ENCODE data around the gene ATXN1. TPM values are rescaled to one million over a fixed set of nuclear protein-coding genes. Genes with fewer than 3 reads are reported as not detected.

Gene ATXN1
- total RNA-seq, 1 donor from 2014 or later: 71.2 TPM

- no peak for DNase-seq
- no peaks in the 10 kb centered on the region for H3K9me3 ChIP-seq
- no peaks in the 10 kb centered on the region for H3K36me3 ChIP-seq
- no peak overlapping the region for H3K4me3 ChIP-seq
- no peaks in the 10 kb centered on the region for H3K4me1 ChIP-seq
- ATAC-seq: no peak
- intact Hi-C loops (cut with DNase I): no loop called here
- no peaks in the 10 kb centered on the region for H3K27me3 ChIP-seq
- no peak for TF ChIP-seq CTCF (IDR thresholded peaks at IDR 0.05)
- no peak overlapping the region for H3K27ac ChIP-seq
These were observed 465.8 kb downstream of the ATXN1 start for GRCh38 chr6:16295471-16295870.

- intact Hi-C loops (cut with DNase I): no loop called here
- ATAC-seq: no peak
- Histone ChIP-seq H3K4me3 (no peak overlapping the region), H3K4me1 (no peaks in the 10 kb centered on the region), H3K27me3 (no peaks in the 10 kb centered on the region), H3K27ac (no peak overlapping the region), H3K36me3 (no peaks in the 10 kb centered on the region), H3K9me3 (no peaks in the 10 kb centered on the region)
- no peak for TF ChIP-seq CTCF (IDR thresholded peaks at IDR 0.05)
- DNase-seq: no peak
These were observed 466.2 kb downstream of the ATXN1 start for GRCh38 chr6:16295060-16295459.

GRCh38 chr6:16294371-16294770 is 466.9 kb downstream of the ATXN1 start:
- no peaks in the 10 kb centered on the region for H3K4me1 ChIP-seq
- intact Hi-C loops (cut with DNase I): no loop called here
- TF ChIP-seq CTCF (IDR thresholded peaks at IDR 0.05): no peak
- DNase-seq (no peak), ATAC-seq (no peak)
- no peak overlapping the region for H3K4me3 ChIP-seq
- no peaks in the 10 kb centered on the region for H3K27me3 ChIP-seq
- no peaks in the 10 kb centered on the region for H3K36me3 ChIP-seq
- H3K9me3 ChIP-seq: no peaks in the 10 kb centered on the region
- H3K27ac ChIP-seq: no peak overlapping the region

- ATAC-seq: no peak
- TF ChIP-seq CTCF (IDR thresholded peaks at IDR 0.05): no peak
- no peak overlapping the region for H3K4me3 ChIP-seq
- DNase-seq: no peak
- H3K9me3 ChIP-seq: no peaks in the 10 kb centered on the region
- intact Hi-C loops (cut with DNase I): no loop called here
- no peaks in the 10 kb centered on the region for H3K4me1 ChIP-seq
- no peak overlapping the region for H3K27ac ChIP-seq
- no peaks in the 10 kb centered on the region for H3K27me3 ChIP-seq
- no peaks in the 10 kb centered on the region for H3K36me3 ChIP-seq
These were observed 468.3 kb downstream of the ATXN1 start for GRCh38 chr6:16292942-16293341.

- ATAC-seq (no peak), DNase-seq (no peak)
- no peak overlapping the region for H3K27ac ChIP-seq
- H3K4me3 ChIP-seq: no peak overlapping the region
- TF ChIP-seq CTCF (IDR thresholded peaks at IDR 0.05): no peak
- no peaks in the 10 kb centered on the region for H3K4me1 ChIP-seq
- intact Hi-C loops (cut with DNase I): no loop called here
- no peaks in the 10 kb centered on the region for H3K27me3 ChIP-seq
- no peaks in the 10 kb centered on the region for H3K9me3 ChIP-seq
- no peaks in the 10 kb centered on the region for H3K36me3 ChIP-seq
These were observed 468.8 kb downstream of the ATXN1 start for GRCh38 chr6:16292432-16292831.

GRCh38 chr6:16291739-16292138 is 469.5 kb downstream of the ATXN1 start:
- no peak for DNase-seq
- intact Hi-C loops (cut with DNase I): no loop called here
- no peak overlapping the region for H3K27ac ChIP-seq

More at GRCh38 chr6:16291739-16292138, 469.5 kb downstream of the ATXN1 start:
- Histone ChIP-seq H3K4me3 (no peak overlapping the region), H3K27me3 (no peaks in the 10 kb centered on the region), H3K4me1 (no peaks in the 10 kb centered on the region), H3K36me3 (no peaks in the 10 kb centered on the region), H3K9me3 (no peaks in the 10 kb centered on the region)
- no peak for ATAC-seq
- TF ChIP-seq CTCF (IDR thresholded peaks at IDR 0.05): no peak

All from upper lobe of right lung (tissue), 1 donor.